Activated CD8-positive, alpha-beta memory T cell treated with anti-CD3 and anti-CD28 coated beads for 24 hours (primary cell): ENCODE data around the gene WIPF2.

Source experiments
- DNase-seq: peaks from one replicate; pipeline ENCODE4 v3.0.0-alpha.2; 2020

Gene WIPF2

GRCh38 chr17:40327735-40328385 is 108.8 kb downstream of the WIPF2 start:
- DNase-seq = no peak

- DNase-seq = no peak
Measured at GRCh38 chr17:40328386-40328766, 109.3 kb downstream of the WIPF2 start.

- DNase-seq = no peak
Measured at GRCh38 chr17:40329839-40330794, 111.0 kb downstream of the WIPF2 start.

GRCh38 chr17:40330850-40331470 is 111.9 kb downstream of the WIPF2 start:
- no peak for DNase-seq

GRCh38 chr17:40331743-40332641 is 112.9 kb downstream of the WIPF2 start:
- DNase-seq = no peak
